ENCODE results near the gene PODN.

PODN gene

GRCh38 chr1:53038566-53038965, 23.4 kb upstream of the PODN start:
- Histone ChIP-seq H3K9me3 (ENCODE audit: control extremely low read depth in 1 of 5, control insufficient read depth in 4 of 5, insufficient read depth in 2 of 5, low read depth in 1 of 5, low read length in 4 of 5) (no peaks in the 10 kb centered on the region), H3K27me3 (replicated peaks in 2 of 5; ENCODE audit: control insufficient read depth in 4 of 5, insufficient read depth in 5 of 5, low read length in 4 of 5) (no peaks in the 10 kb centered on the region), H3K4me1 (ENCODE audit: control extremely low read depth in 1 of 4, control insufficient read depth in 4 of 4, insufficient read depth in 4 of 4, low read length in 3 of 4) (no peaks in the 10 kb centered on the region), H3K4me3 (ENCODE audit: control insufficient read depth in 1 of 7, extremely low read depth in 1 of 7, insufficient read depth in 4 of 7, low read depth in 2 of 7, low read length in 6 of 7) (no peak overlapping the region), H3K36me3 (ENCODE audit: control insufficient read depth in 4 of 4, insufficient read depth in 4 of 4, low read length in 3 of 4) (peaks cover 10 to 19% (median 16%) of the 10 kb centered on the region in 4 experiments), H3K27ac (ENCODE audit: insufficient read depth in 1 of 2, low read depth in 1 of 2, low read length in 2 of 2, poor library complexity in 1 of 2, severe bottlenecking in 2 of 2) (no peak overlapping the region)
- ChIA-PET CTCF (no interaction called here), POLR2A (no interaction called here)
- WGBS (ENCODE audit: insufficient coverage) = 89% methylated on average over 1 of the region's 3 CpGs
- DNase-seq = no peak

DNA sequence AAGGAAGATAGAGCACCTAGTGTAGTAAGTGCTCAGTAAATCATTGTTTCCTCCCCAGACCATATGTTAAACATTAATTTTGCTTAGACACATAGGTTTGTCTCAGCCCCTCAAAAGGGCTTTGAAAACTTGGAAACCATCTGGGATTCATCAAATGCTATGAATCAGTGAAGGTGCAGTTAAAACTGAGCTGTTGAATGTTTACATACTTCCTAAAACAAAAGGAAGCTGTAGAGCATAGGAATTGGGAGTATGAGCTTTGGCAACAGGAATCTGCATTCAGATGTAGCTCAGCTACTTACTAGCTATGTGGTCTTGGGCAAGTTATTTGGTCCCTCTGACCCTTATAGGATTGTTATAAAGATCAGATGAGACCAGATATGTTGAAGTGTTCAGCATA, 18.7 kb upstream of the PODN start:
- Histone ChIP-seq H3K27me3 (replicated peaks in 2 of 5; ENCODE audit: control insufficient read depth in 4 of 5, insufficient read depth in 5 of 5, low read length in 4 of 5) (no peaks in the 10 kb centered on the region), H3K36me3 (ENCODE audit: control insufficient read depth in 4 of 4, insufficient read depth in 4 of 4, low read length in 3 of 4) (peaks cover 10 to 30% (median 20%) of the 10 kb centered on the region in 4 experiments), H3K9me3 (ENCODE audit: control extremely low read depth in 1 of 5, control insufficient read depth in 4 of 5, insufficient read depth in 2 of 5, low read depth in 1 of 5, low read length in 4 of 5) (no peaks in the 10 kb centered on the region), H3K4me1 (ENCODE audit: control extremely low read depth in 1 of 4, control insufficient read depth in 4 of 4, insufficient read depth in 4 of 4, low read length in 3 of 4) (no peaks in the 10 kb centered on the region), H3K27ac (ENCODE audit: insufficient read depth in 1 of 2, low read depth in 1 of 2, low read length in 2 of 2, poor library complexity in 1 of 2, severe bottlenecking in 2 of 2) (no peak overlapping the region), H3K4me3 (ENCODE audit: control insufficient read depth in 1 of 7, extremely low read depth in 1 of 7, insufficient read depth in 4 of 7, low read depth in 2 of 7, low read length in 6 of 7) (no peak overlapping the region)
- CTCF ChIA-PET = interaction anchor here (0.7 kb wide), 1 partner anchor 148 kb away, joined by 3 read pairs; no protein-coding TSS in a partner anchor
- no peak for DNase-seq
- POLR2A ChIA-PET = interaction anchor here (1.0 kb wide), 1 partner anchor 9 kb away, joined by 3 read pairs; no protein-coding TSS in a partner anchor

DNA sequence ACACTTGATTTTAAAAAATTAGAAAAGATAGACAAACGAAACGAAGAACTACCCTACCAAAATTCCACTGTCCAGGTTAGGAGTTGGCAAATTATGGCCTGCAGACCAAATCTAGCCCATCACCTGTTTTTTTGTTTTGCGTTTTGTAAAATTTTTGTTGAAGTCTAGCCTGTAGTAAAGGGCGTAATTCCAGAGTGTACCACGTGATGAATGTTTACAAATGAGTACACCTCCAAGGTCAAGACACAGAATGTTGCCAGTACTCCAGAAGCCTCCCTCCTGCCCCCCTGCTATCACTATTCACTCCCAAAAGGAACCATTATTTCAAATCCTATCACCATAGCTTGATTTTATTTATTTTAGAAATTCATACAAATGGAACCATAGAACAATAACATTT, 17.1 kb upstream of the PODN start:
- H3K4me3 ChIP-seq (ENCODE audit: control insufficient read depth in 1 of 7, extremely low read depth in 1 of 7, insufficient read depth in 4 of 7, low read depth in 2 of 7, low read length in 6 of 7) = no peak overlapping the region
- POLR2A ChIA-PET = no interaction called here
- no peaks in the 10 kb centered on the region for H3K4me1 ChIP-seq (ENCODE audit: control extremely low read depth in 1 of 4, control insufficient read depth in 4 of 4, insufficient read depth in 4 of 4, low read length in 3 of 4)
- no peak for DNase-seq
- H3K27ac ChIP-seq (ENCODE audit: insufficient read depth in 1 of 2, low read depth in 1 of 2, low read length in 2 of 2, poor library complexity in 1 of 2, severe bottlenecking in 2 of 2) = no peak overlapping the region
- H3K9me3 ChIP-seq (ENCODE audit: control extremely low read depth in 1 of 5, control insufficient read depth in 4 of 5, insufficient read depth in 2 of 5, low read depth in 1 of 5, low read length in 4 of 5) = no peaks in the 10 kb centered on the region
- no CpG with 5 or more reads among the region's 5 CpGs for WGBS (ENCODE audit: insufficient coverage)
- CTCF ChIA-PET = no interaction called here
- H3K36me3 ChIP-seq (ENCODE audit: control insufficient read depth in 4 of 4, insufficient read depth in 4 of 4, low read length in 3 of 4) = peaks cover 5 to 26% (median 20%) of the 10 kb centered on the region in 4 experiments
- no peaks in the 10 kb centered on the region for H3K27me3 ChIP-seq (replicated peaks in 2 of 5; ENCODE audit: control insufficient read depth in 4 of 5, insufficient read depth in 5 of 5, low read length in 4 of 5)

GRCh38 chr1:53046930-53047329, 15.1 kb upstream of the PODN start:
- H3K27me3 ChIP-seq (replicated peaks in 2 of 5; ENCODE audit: control insufficient read depth in 4 of 5, insufficient read depth in 5 of 5, low read length in 4 of 5) = no peaks in the 10 kb centered on the region
- H3K4me1 ChIP-seq (ENCODE audit: control extremely low read depth in 1 of 4, control insufficient read depth in 4 of 4, insufficient read depth in 4 of 4, low read length in 3 of 4) = no peaks in the 10 kb centered on the region
- CTCF ChIA-PET = no interaction called here
- 100% methylated on average over 2 of the region's 2 CpGs for WGBS (ENCODE audit: insufficient coverage)
- peaks cover 9 to 35% (median 22%) of the 10 kb centered on the region in 4 experiments for H3K36me3 ChIP-seq (ENCODE audit: control insufficient read depth in 4 of 4, insufficient read depth in 4 of 4, low read length in 3 of 4)
- H3K9me3 ChIP-seq (ENCODE audit: control extremely low read depth in 1 of 5, control insufficient read depth in 4 of 5, insufficient read depth in 2 of 5, low read depth in 1 of 5, low read length in 4 of 5) = no peaks in the 10 kb centered on the region
- no peak overlapping the region for H3K4me3 ChIP-seq (ENCODE audit: control insufficient read depth in 1 of 7, extremely low read depth in 1 of 7, insufficient read depth in 4 of 7, low read depth in 2 of 7, low read length in 6 of 7)
- no peak overlapping the region for H3K27ac ChIP-seq (ENCODE audit: insufficient read depth in 1 of 2, low read depth in 1 of 2, low read length in 2 of 2, poor library complexity in 1 of 2, severe bottlenecking in 2 of 2)
- POLR2A ChIA-PET = no interaction called here
- no peak for DNase-seq

- 91% methylated on average over 3 of the region's 5 CpGs for WGBS (ENCODE audit: insufficient coverage)
- H3K27ac ChIP-seq (ENCODE audit: insufficient read depth in 1 of 2, low read depth in 1 of 2, low read length in 2 of 2, poor library complexity in 1 of 2, severe bottlenecking in 2 of 2) = no peak overlapping the region
- CTCF ChIA-PET = interaction anchor here (2.3 kb wide), 1 partner anchor 12 kb away, joined by 5 read pairs; no protein-coding TSS in a partner anchor
- no peaks in the 10 kb centered on the region for H3K27me3 ChIP-seq (replicated peaks in 2 of 5; ENCODE audit: control insufficient read depth in 4 of 5, insufficient read depth in 5 of 5, low read length in 4 of 5)
- POLR2A ChIA-PET = interaction anchor here (0.7 kb wide), 1 partner anchor 37 kb away, joined by 3 read pairs; no protein-coding TSS in a partner anchor
- H3K36me3 ChIP-seq (ENCODE audit: control insufficient read depth in 4 of 4, insufficient read depth in 4 of 4, low read length in 3 of 4) = peaks cover 9 to 41% (median 20%) of the 10 kb centered on the region in 4 experiments
- H3K9me3 ChIP-seq (ENCODE audit: control extremely low read depth in 1 of 5, control insufficient read depth in 4 of 5, insufficient read depth in 2 of 5, low read depth in 1 of 5, low read length in 4 of 5) = no peaks in the 10 kb centered on the region
- no peak overlapping the region for H3K4me3 ChIP-seq (ENCODE audit: control insufficient read depth in 1 of 7, extremely low read depth in 1 of 7, insufficient read depth in 4 of 7, low read depth in 2 of 7, low read length in 6 of 7)
- H3K4me1 ChIP-seq (ENCODE audit: control extremely low read depth in 1 of 4, control insufficient read depth in 4 of 4, insufficient read depth in 4 of 4, low read length in 3 of 4) = no peaks in the 10 kb centered on the region
- DNase-seq = no peak
These were observed 14.0 kb upstream of the PODN start for GRCh38 chr1:53047737-53048736.

DNA sequence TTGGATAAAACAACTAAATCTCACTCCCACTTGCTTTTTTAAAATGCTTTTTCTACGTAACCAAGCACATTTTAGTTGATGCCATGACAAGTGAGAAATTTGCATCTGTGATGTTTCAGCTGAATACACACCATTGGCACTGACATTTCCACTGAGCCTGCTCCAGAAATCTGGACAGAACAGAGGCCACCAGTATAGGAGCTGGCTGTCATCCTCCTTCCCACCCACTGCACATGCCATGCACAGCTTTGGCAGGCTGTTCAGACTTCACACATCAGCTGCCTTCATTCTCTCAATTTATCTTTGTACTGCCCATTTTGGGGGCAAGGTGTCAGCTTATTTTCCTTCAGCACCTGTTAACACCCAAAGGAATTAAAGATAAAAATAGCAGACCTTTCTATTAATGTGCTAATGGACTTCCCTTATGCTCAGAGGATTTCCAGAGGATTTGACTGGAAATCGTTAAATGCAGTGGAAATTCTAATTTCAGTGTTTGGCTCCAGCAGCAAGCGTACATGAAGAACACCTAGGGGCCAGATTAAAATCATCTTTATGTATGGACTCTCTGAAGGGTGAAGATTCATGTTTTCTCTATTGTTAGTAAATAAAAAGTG, 12.9 kb upstream of the PODN start:
- H3K27me3 ChIP-seq (replicated peaks in 2 of 5; ENCODE audit: control insufficient read depth in 4 of 5, insufficient read depth in 5 of 5, low read length in 4 of 5) = no peaks in the 10 kb centered on the region
- H3K4me3 ChIP-seq (ENCODE audit: control insufficient read depth in 1 of 7, extremely low read depth in 1 of 7, insufficient read depth in 4 of 7, low read depth in 2 of 7, low read length in 6 of 7) = no peak overlapping the region
- H3K4me1 ChIP-seq (ENCODE audit: control extremely low read depth in 1 of 4, control insufficient read depth in 4 of 4, insufficient read depth in 4 of 4, low read length in 3 of 4) = no peaks in the 10 kb centered on the region
- CTCF ChIA-PET = interaction anchor here (2.3 kb wide), 1 partner anchor 11 kb away, joined by 5 read pairs; no protein-coding TSS in a partner anchor
- 100% methylated on average over 3 of the region's 3 CpGs for WGBS (ENCODE audit: insufficient coverage)
- H3K9me3 ChIP-seq (ENCODE audit: control extremely low read depth in 1 of 5, control insufficient read depth in 4 of 5, insufficient read depth in 2 of 5, low read depth in 1 of 5, low read length in 4 of 5) = no peaks in the 10 kb centered on the region
- H3K36me3 ChIP-seq (ENCODE audit: control insufficient read depth in 4 of 4, insufficient read depth in 4 of 4, low read length in 3 of 4) = peaks cover 6 to 46% (median 22%) of the 10 kb centered on the region in 4 experiments
- no peak for DNase-seq
- H3K27ac ChIP-seq (ENCODE audit: insufficient read depth in 1 of 2, low read depth in 1 of 2, low read length in 2 of 2, poor library complexity in 1 of 2, severe bottlenecking in 2 of 2) = no peak overlapping the region
- POLR2A ChIA-PET = no interaction called here

DNA sequence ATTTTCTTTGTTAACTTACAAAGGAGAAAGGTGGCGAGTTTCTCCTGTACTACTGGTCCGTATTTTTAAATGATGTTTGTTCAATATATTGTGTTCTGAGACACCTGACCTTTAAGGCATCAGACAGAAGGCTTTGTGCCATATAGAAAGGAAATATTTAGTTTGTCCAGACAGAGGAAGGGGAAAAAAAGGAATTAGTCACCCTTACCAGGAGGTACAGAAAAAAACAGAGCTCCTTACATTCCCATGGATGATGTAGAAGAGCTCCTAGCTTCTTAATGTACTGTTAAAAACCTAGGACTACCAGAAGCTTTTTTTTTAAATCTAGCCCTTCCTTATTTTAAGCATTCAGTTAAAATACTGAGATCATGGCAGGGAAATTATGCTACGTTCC, 12.4 kb upstream of the PODN start:
- Histone ChIP-seq H3K27me3 (replicated peaks in 2 of 5; ENCODE audit: control insufficient read depth in 4 of 5, insufficient read depth in 5 of 5, low read length in 4 of 5) (no peaks in the 10 kb centered on the region), H3K4me1 (ENCODE audit: control extremely low read depth in 1 of 4, control insufficient read depth in 4 of 4, insufficient read depth in 4 of 4, low read length in 3 of 4) (no peaks in the 10 kb centered on the region), H3K9me3 (ENCODE audit: control extremely low read depth in 1 of 5, control insufficient read depth in 4 of 5, insufficient read depth in 2 of 5, low read depth in 1 of 5, low read length in 4 of 5) (no peaks in the 10 kb centered on the region), H3K4me3 (ENCODE audit: control insufficient read depth in 1 of 7, extremely low read depth in 1 of 7, insufficient read depth in 4 of 7, low read depth in 2 of 7, low read length in 6 of 7) (no peak overlapping the region), H3K27ac (ENCODE audit: insufficient read depth in 1 of 2, low read depth in 1 of 2, low read length in 2 of 2, poor library complexity in 1 of 2, severe bottlenecking in 2 of 2) (no peak overlapping the region), H3K36me3 (ENCODE audit: control insufficient read depth in 4 of 4, insufficient read depth in 4 of 4, low read length in 3 of 4) (peaks cover 6 to 46% (median 22%) of the 10 kb centered on the region in 4 experiments)
- ChIA-PET CTCF (interaction anchor here (2.3 kb wide), 1 partner anchor 10 kb away, joined by 5 read pairs; no protein-coding TSS in a partner anchor), POLR2A (no interaction called here)
- no peak for DNase-seq
- 100% methylated on average over 3 of the region's 3 CpGs for WGBS (ENCODE audit: insufficient coverage)

Data from common myeloid progenitor, CD34-positive (primary cell).